ENCODE data around the gene LMNTD2.

Gene LMNTD2

GRCh38 chr11:534396-535209, 25.9 kb downstream of the LMNTD2 start:
- H3K9me3 ChIP-seq, result no peaks in the 10 kb centered on the region
- peaks cover 22 to 38% (median 24%) of the 10 kb centered on the region in 3 donors for H3K36me3 ChIP-seq
- H3K27ac ChIP-seq, result peak overlapping the region; percentile 76 to 78
- no peak for TF ChIP-seq CTCF (IDR thresholded peaks at IDR 0.05)
- peak in 1 of 2 donors; percentile 70 for DNase-seq
- peaks cover 3 to 44% (median 34%) of the 10 kb centered on the region in 4 donors for H3K4me1 ChIP-seq
- intact Hi-C loops (cut with DNase I; ENCODE audit: low total_unique reads), result loop anchor here (10.0 kb wide), 1 partner anchor 230 kb away; the partner anchor contains the start of gene IFITM2
- H3K27me3 ChIP-seq, result peaks cover 0 to 11% of the 10 kb centered on the region in 2 donors
- peak overlapping the region; percentile 81 to 98 for H3K4me3 ChIP-seq

- intact Hi-C loops (cut with DNase I; ENCODE audit: low total_unique reads), result loop anchor here (2.0 to 10.0 kb wide), 2 partner anchors 77 to 229 kb away; partner anchors contain the start of gene IFITM2
- peak overlapping the region; percentile 76 to 78 for H3K27ac ChIP-seq
- TF ChIP-seq CTCF (IDR thresholded peaks at IDR 0.05), result no peak
Observed at GRCh38 chr11:533586-534395, 26.7 kb downstream of the LMNTD2 start.

GRCh38 chr11:532986-533585, 27.5 kb downstream of the LMNTD2 start:
- no peak for TF ChIP-seq CTCF (IDR thresholded peaks at IDR 0.05)
- Histone ChIP-seq H3K27ac (no peak overlapping the region), H3K9me3 (no peaks in the 10 kb centered on the region), H3K4me1 (peaks cover 3 to 44% (median 34%) of the 10 kb centered on the region in 4 donors), H3K27me3 (peaks cover 0 to 11% of the 10 kb centered on the region in 2 donors), H3K4me3 (no peak overlapping the region), H3K36me3 (peaks cover 22 to 45% (median 24%) of the 10 kb centered on the region in 3 donors)
- peak in 1 of 2 donors; percentile 65 for DNase-seq
- intact Hi-C loops (cut with DNase I; ENCODE audit: low total_unique reads), result loop anchor here (2.0 to 10.0 kb wide), 2 partner anchors 78 to 228 kb away; partner anchors contain the start of gene IFITM2

More at GRCh38 chr11:533586-534395, 26.7 kb downstream of the LMNTD2 start:
- Histone ChIP-seq H3K9me3 (no peaks in the 10 kb centered on the region), H3K4me3 (peak overlapping the region; percentile 81 to 98), H3K4me1 (peaks cover 3 to 44% (median 34%) of the 10 kb centered on the region in 4 donors), H3K27me3 (peaks cover 0 to 11% of the 10 kb centered on the region in 2 donors), H3K36me3 (peaks cover 22 to 45% (median 24%) of the 10 kb centered on the region in 3 donors)
- peak in 1 of 2 donors; percentile 68 for DNase-seq

- peak in 1 of 2 donors; percentile 68 for DNase-seq
- Histone ChIP-seq H3K4me1 (peaks cover 3 to 40% (median 32%) of the 10 kb centered on the region in 4 donors), H3K27me3 (peaks cover 0 to 7% of the 10 kb centered on the region in 2 donors), H3K27ac (no peak overlapping the region), H3K9me3 (no peaks in the 10 kb centered on the region), H3K4me3 (no peak overlapping the region), H3K36me3 (peaks cover 22 to 45% (median 24%) of the 10 kb centered on the region in 3 donors)
- intact Hi-C loops (cut with DNase I; ENCODE audit: low total_unique reads), result loop anchor here (2.0 to 10.0 kb wide), 2 partner anchors 78 to 228 kb away; partner anchors contain the start of gene IFITM2
- no peak for TF ChIP-seq CTCF (IDR thresholded peaks at IDR 0.05)
Observed at GRCh38 chr11:532527-532985, 28.0 kb downstream of the LMNTD2 start.

Data from tibial artery (tissue), 4 donors.